B cell (primary cell): ENCODE results near the gene ARFGAP1. TPM values are rescaled to one million over a fixed set of nuclear protein-coding genes. Genes with fewer than 3 reads are reported as not detected.

Experiments used
- ATAC-seq: fragments of 200-7000 bp; cut with Tn5 transposase; one replicate; pipeline ENCODE4 v1.10.0; 2021; ENCODE audit warnings: low read depth, mild to moderate bottlenecking, moderate number of reproducible peaks, moderate library complexity
- CTCF ChIA-PET: fragments of 350-600 bp; sonication (Branson Sonifier 250); formaldehyde crosslinking; loops from one replicate; lab custom pipeline; 2021; ENCODE audit warnings: antibody characterized with exemption, inconsistent platforms; lab: Charles Lee
- POLR2A ChIA-PET: fragments of 350-600 bp; sonication (Branson Sonifier 250); formaldehyde crosslinking; loops from one replicate; lab custom pipeline; 2021; ENCODE audit warnings: antibody characterized with exemption; lab: Charles Lee
- DNase-seq: peaks from one replicate; pipeline ENCODE4 v3.0.0; 2013
- H2AFZ ChIP-seq: 2 replicates; pipeline ENCODE4 v1.6.1; 2012; ENCODE audit warnings: mild to moderate bottlenecking, low read depth, low read length; ENCODE audit not compliant: insufficient read depth, poor library complexity, severe bottlenecking
- H3K27ac ChIP-seq, 2 donors: 1 replicate in 1 of 2; 2 replicates in 1 of 2; pipeline ENCODE4 v1.5.1; 2012 to 2013; ENCODE audit warnings: low read length in 2 of 2, mild to moderate bottlenecking in 2 of 2, moderate library complexity in 1 of 2
- H3K27me3 ChIP-seq, 4 experiments: fragments of 200-600 bp in 1 of 4; sonication (generic) in 1 of 4; replicated peaks in 1 of 4; 1 replicate in 2 of 4; 2 replicates in 2 of 4; pipeline versions ENCODE4 v1.6.1 to v1.7.0; 2013 to 2016; ENCODE audit warnings: low read length in 3 of 4, mild to moderate bottlenecking in 2 of 4, mixed read lengths in 1 of 4, moderate library complexity in 1 of 4; ENCODE audit not compliant: insufficient read depth in 4 of 4, control insufficient read depth in 3 of 4; ENCODE audit errors: control extremely low read depth in 1 of 4
- H3K36me3 ChIP-seq, 2 experiments: replicated peaks in 1 of 2; 1 replicate in 1 of 2; 2 replicates in 1 of 2; pipeline versions ENCODE4 v1.6.1 to v1.7.1; 2013; ENCODE audit warnings: low read length in 1 of 2; ENCODE audit not compliant: insufficient read depth in 2 of 2, control insufficient read depth in 1 of 2; ENCODE audit errors: control extremely low read depth in 1 of 2, extremely low read depth in 1 of 2
- H3K4me1 ChIP-seq, 2 donors: fragments of 200-600 bp in 1 of 2; sonication (generic) in 1 of 2; 1 replicate in 1 of 2; 2 replicates in 1 of 2; pipeline versions ENCODE4 v1.5.1 to v1.6.1; 2013 to 2017; ENCODE audit warnings: low read length in 2 of 2; ENCODE audit not compliant: control insufficient read depth in 2 of 2, insufficient read depth in 2 of 2
- H3K4me2 ChIP-seq: replicated peaks from 2 replicates; pipeline ENCODE3; 2012; ENCODE audit warnings: mild to moderate bottlenecking, low read depth, low read length; ENCODE audit not compliant: poor library complexity, severe bottlenecking
- H3K4me3 ChIP-seq, 5 experiments: fragments of 200-600 bp in 1 of 5; sonication (generic) in 1 of 5; 1 replicate in 3 of 5; 2 replicates in 2 of 5; pipeline versions ENCODE4 v1.5.1 to v1.7.0; 2011 to 2016; ENCODE audit warnings: low read length in 4 of 5, mild to moderate bottlenecking in 4 of 5, low read depth in 2 of 5, control low read depth in 1 of 5, moderate library complexity in 1 of 5; ENCODE audit not compliant: insufficient read depth in 1 of 5; ENCODE audit errors: control extremely low read depth in 1 of 5, extremely low read depth in 1 of 5
- H3K79me2 ChIP-seq: fragments of 200-600 bp; sonication (generic); one replicate; pipeline ENCODE4 v1.6.0; 2016; ENCODE audit warnings: low read length; ENCODE audit not compliant: control insufficient read depth, insufficient read depth
- H3K9ac ChIP-seq: fragments of 200-600 bp; sonication (generic); 2 replicates; pipeline ENCODE4 v1.6.1; 2017; ENCODE audit warnings: mild to moderate bottlenecking, low read length, moderate library complexity
- H3K9me3 ChIP-seq, 3 donors: one replicate each; pipeline versions ENCODE4 v1.6.1 to v1.7.1; 2013; ENCODE audit warnings: low read length in 2 of 3; ENCODE audit not compliant: control insufficient read depth in 2 of 3, insufficient read depth in 1 of 3; ENCODE audit errors: control extremely low read depth in 1 of 3
- H4K20me1 ChIP-seq: 2 replicates; pipeline ENCODE4 v1.6.0; 2012; ENCODE audit warnings: mild to moderate bottlenecking, low read length; ENCODE audit not compliant: insufficient read depth, control insufficient read depth, poor library complexity, severe bottlenecking
- H3K27ac Mint-ChIP-seq: one replicate; pipeline ENCODE4 v1.8.0; 2021; ENCODE audit warnings: mixed read lengths
- H3K27me3 Mint-ChIP-seq: one replicate; pipeline ENCODE4 v1.8.0; 2021; ENCODE audit warnings: mixed read lengths
- H3K4me1 Mint-ChIP-seq: one replicate; pipeline ENCODE4 v1.8.0; 2021; ENCODE audit warnings: mixed read lengths
- H3K4me3 Mint-ChIP-seq: one replicate; pipeline ENCODE4 v1.8.0; 2021; ENCODE audit warnings: mixed read lengths
- H3K9me3 Mint-ChIP-seq: one replicate; pipeline ENCODE4 v1.8.0; 2022; ENCODE audit warnings: mixed read lengths; ENCODE audit not compliant: insufficient read depth
- CTCF ChIP-seq: fragments of 200-600 bp; IDR thresholded peaks from one replicate; pipeline ENCODE4 v1.8.0; 2022; ENCODE audit warnings: antibody characterized with exemption, mild to moderate bottlenecking
- EZH2 ChIP-seq: IDR thresholded peaks from 2 replicates; pipeline ENCODE4 v1.6.1; 2012; ENCODE audit warnings: borderline replicate concordance, low read depth, mild to moderate bottlenecking, moderate library complexity, low read length; ENCODE audit not compliant: insufficient read depth, poor library complexity, severe bottlenecking
- WGBS: methylation state at CpG from one replicate; pipeline ENCODE4 v1.1.5; 2013; ENCODE audit warnings: missing lambda C conversion rate; ENCODE audit not compliant: insufficient coverage; 5-methylcytosine and 5-hydroxymethylcytosine counted together
- intact Hi-C: fragments of 100-400 bp; cut with micrococcal nuclease; formaldehyde crosslinking; loops from one replicate; pipeline ENCODE4 v1.10.0; 2022
- polyA plus RNA-seq: library from polyadenylated mRNA; depleted of rRNA; stranded (reverse); fragments of >200 nt; gene quantifications from 2 replicates; pipeline ENCODE4 v1.2.3, GENCODE V29; 2012
- total RNA-seq, 2 donors: library from RNA; stranded (reverse); fragments of 120-200 nt in 1 of 2; gene quantifications; 1 replicate in 1 of 2; 2 replicates in 1 of 2; pipeline versions ENCODE4 v1.2.3 to v1.2.4, GENCODE V29; 2013 to 2022

The ARFGAP1 gene
- total and polyA plus RNA-seq, 2 donors (not counting 1 experiment from before 2014, with no cell fraction given) = 83.2 to 99.4 TPM

GRCh38 chr20:63242736-63243135 lies 29.9 kb upstream of the ARFGAP1 start:
- no peak overlapping the region for H3K27ac Mint-ChIP-seq
- no peak for DNase-seq
- no peak for ATAC-seq
- no peak overlapping the region for H3K4me3 Mint-ChIP-seq
- no peaks in the 10 kb centered on the region for H4K20me1 ChIP-seq
- H2AFZ ChIP-seq = no peak overlapping the region
- H3K4me2 ChIP-seq = no peak overlapping the region
- no peaks in the 10 kb centered on the region for H3K36me3 ChIP-seq
- no peaks in the 10 kb centered on the region for H3K4me1 Mint-ChIP-seq
- H3K27me3 Mint-ChIP-seq = peaks cover 14% of the 10 kb centered on the region
- no peak overlapping the region for H3K27ac ChIP-seq
- no peaks in the 10 kb centered on the region for H3K79me2 ChIP-seq
- CTCF ChIA-PET = no interaction called here
- H3K9ac ChIP-seq = no peak overlapping the region
- no peaks in the 10 kb centered on the region for H3K9me3 Mint-ChIP-seq
- no peak overlapping the region for H3K4me3 ChIP-seq
- peaks cover 0 to 17% (median 2%) of the 10 kb centered on the region in 4 experiments for H3K27me3 ChIP-seq
- POLR2A ChIA-PET = no interaction called here
- no peaks in the 10 kb centered on the region for H3K9me3 ChIP-seq
- intact Hi-C loops = no loop called here
- TF ChIP-seq CTCF = no peak
- TF ChIP-seq EZH2 = no peak
- peaks cover 3 to 5% of the 10 kb centered on the region in 2 donors for H3K4me1 ChIP-seq
- WGBS = 88% methylated on average over 21 of the region's 21 CpGs

- no peaks in the 10 kb centered on the region for H3K9me3 Mint-ChIP-seq
- Histone ChIP-seq H3K79me2 (no peaks in the 10 kb centered on the region), H3K9ac (no peak overlapping the region), H3K36me3 (no peaks in the 10 kb centered on the region), H3K27me3 (peaks cover 0 to 22% (median 3%) of the 10 kb centered on the region in 4 experiments), H4K20me1 (no peaks in the 10 kb centered on the region), H2AFZ (no peak overlapping the region), H3K9me3 (no peaks in the 10 kb centered on the region), H3K27ac (no peak overlapping the region), H3K4me2 (no peak overlapping the region), H3K4me1 (peaks cover 3 to 5% of the 10 kb centered on the region in 2 donors), H3K4me3 (no peak overlapping the region)
- 86% methylated on average over 25 of the region's 25 CpGs for WGBS
- H3K27me3 Mint-ChIP-seq = peaks cover 18% of the 10 kb centered on the region
- H3K4me1 Mint-ChIP-seq = no peaks in the 10 kb centered on the region
- intact Hi-C loops = no loop called here
- no peak overlapping the region for H3K4me3 Mint-ChIP-seq
- ATAC-seq = no peak
- no peak for DNase-seq
- CTCF ChIA-PET = no interaction called here
- POLR2A ChIA-PET = no interaction called here
- H3K27ac Mint-ChIP-seq = no peak overlapping the region
- no peak for TF ChIP-seq CTCF
- no peak for TF ChIP-seq EZH2
Measured at GRCh38 chr20:63243604-63244247, 28.9 kb upstream of the ARFGAP1 start.
